ENCODE data around the gene ZFP36.

DNA sequence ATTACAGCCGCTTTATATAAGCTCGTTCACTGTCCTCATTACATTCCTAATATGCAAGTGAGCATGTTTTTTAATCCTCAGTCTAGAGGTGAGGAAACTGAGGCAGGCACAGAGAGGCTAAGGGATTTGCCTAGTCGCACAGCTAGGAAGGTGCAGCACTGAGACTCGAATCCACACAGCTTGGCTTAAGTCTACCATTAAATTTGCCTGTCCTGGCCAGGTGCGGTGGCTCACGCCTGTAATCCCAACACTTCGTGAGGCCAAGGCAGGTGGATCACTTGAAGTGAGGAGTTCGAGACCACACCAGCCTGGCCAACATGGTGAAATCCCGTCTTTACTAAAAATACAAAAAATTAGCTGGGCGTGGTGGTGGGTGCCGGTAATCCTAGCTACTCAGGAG is 21.1 kb downstream of the ZFP36 start:
- TF ChIP-seq, protein P1, sequence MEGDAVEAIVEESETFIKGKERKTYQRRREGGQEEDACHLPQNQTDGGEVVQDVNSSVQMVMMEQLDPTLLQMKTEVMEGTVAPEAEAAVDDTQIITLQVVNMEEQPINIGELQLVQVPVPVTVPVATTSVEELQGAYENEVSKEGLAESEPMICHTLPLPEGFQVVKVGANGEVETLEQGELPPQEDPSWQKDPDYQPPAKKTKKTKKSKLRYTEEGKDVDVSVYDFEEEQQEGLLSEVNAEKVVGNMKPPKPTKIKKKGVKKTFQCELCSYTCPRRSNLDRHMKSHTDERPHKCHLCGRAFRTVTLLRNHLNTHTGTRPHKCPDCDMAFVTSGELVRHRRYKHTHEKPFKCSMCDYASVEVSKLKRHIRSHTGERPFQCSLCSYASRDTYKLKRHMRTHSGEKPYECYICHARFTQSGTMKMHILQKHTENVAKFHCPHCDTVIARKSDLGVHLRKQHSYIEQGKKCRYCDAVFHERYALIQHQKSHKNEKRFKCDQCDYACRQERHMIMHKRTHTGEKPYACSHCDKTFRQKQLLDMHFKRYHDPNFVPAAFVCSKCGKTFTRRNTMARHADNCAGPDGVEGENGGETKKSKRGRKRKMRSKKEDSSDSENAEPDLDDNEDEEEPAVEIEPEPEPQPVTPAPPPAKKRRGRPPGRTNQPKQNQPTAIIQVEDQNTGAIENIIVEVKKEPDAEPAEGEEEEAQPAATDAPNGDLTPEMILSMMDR (IDR thresholded peaks at IDR 0.05 in 8 of 11, conservative IDR thresholded peaks at IDR 0.05 in 3 of 11), result no peak
- TF ChIP-seq POLR2A (IDR thresholded peaks at IDR 0.05), result no peak
